GM18511 (cell line): ENCODE measurements around the gene XPC.
"Not testable (repeated sequence)": the region's sequence is repeated elsewhere in the genome, so short reads cannot be mapped to it uniquely, and the experiment has no call there.

Experiments used
- ATAC-seq: cut with Tn5 transposase; IDR thresholded peaks from one replicate; pipeline ENCODE4 v1.9.1; 2021; ENCODE audit warnings: mild to moderate bottlenecking, moderate library complexity; ENCODE audit not compliant: unreplicated experiment

XPC gene

GRCh38 chr3:14178247-14179113, at the start of gene XPC, which contains the start of gene LSM3:
XPC (minus strand) TSS chr3:14178601; CDS start chr3:14178568, 33 bp downstream.
LSM3 (plus strand) TSS chr3:14178817; CDS start chr3:14178861, 44 bp downstream.
- peak; percentile 93 for ATAC-seq

- ATAC-seq = no peak
These were observed 49.5 kb upstream of the XPC start for GRCh38 chr3:14227856-14228255.

GRCh38 chr3:14226351-14226750, 48.0 kb upstream of the XPC start:
- not testable (repeated sequence) for ATAC-seq

GRCh38 chr3:14225421-14225820, 47.0 kb upstream of the XPC start:
- no peak for ATAC-seq

GRCh38 chr3:14224895-14225294, 46.5 kb upstream of the XPC start:
- ATAC-seq = no peak

GRCh38 chr3:14223595-14223994, 45.2 kb upstream of the XPC start:
- ATAC-seq = no peak

- ATAC-seq = no peak
These were observed 44.6 kb upstream of the XPC start for GRCh38 chr3:14222900-14223594.

GRCh38 chr3:14222457-14222856, 44.1 kb upstream of the XPC start:
- ATAC-seq = no peak

GRCh38 chr3:14221902-14222301, 43.5 kb upstream of the XPC start:
- ATAC-seq = no peak

GRCh38 chr3:14220933-14221332, 42.5 kb upstream of the XPC start:
- ATAC-seq = no peak

- ATAC-seq = no peak
These were observed 40.0 kb upstream of the XPC start for GRCh38 chr3:14218355-14218754.

- ATAC-seq = no peak
These were observed 38.1 kb upstream of the XPC start for GRCh38 chr3:14216257-14217048.

GRCh38 chr3:14214764-14215163, 36.4 kb upstream of the XPC start:
- ATAC-seq = no peak

GRCh38 chr3:14213066-14213774, 34.8 kb upstream of the XPC start:
- no peak for ATAC-seq

GRCh38 chr3:14212032-14212431, 33.6 kb upstream of the XPC start:
- ATAC-seq = no peak

- no peak for ATAC-seq
These were observed 33.2 kb upstream of the XPC start for GRCh38 chr3:14211621-14212020.

- no peak for ATAC-seq
These were observed 32.6 kb upstream of the XPC start for GRCh38 chr3:14210843-14211594.

GRCh38 chr3:14210290-14210688, 31.9 kb upstream of the XPC start:
- ATAC-seq = no peak

- ATAC-seq = no peak
These were observed 31.3 kb upstream of the XPC start for GRCh38 chr3:14209581-14210289.
